Stimulated activated CD4-positive, alpha-beta T cell treated with anti-CD3 and anti-CD28 coated beads, Interleukin-2, amount 100 ng/mL, for 4 hours (primary cell): ENCODE measurements around the gene HOXC10.

Experiments used
- DNase-seq: peaks from one replicate; pipeline ENCODE4 v3.0.0-alpha.2; 2020; ENCODE audit warnings: low read depth

Gene HOXC10

GRCh38 chr12:53984901-53985691, at the start of gene HOXC10:
Gene HOXC10, plus strand, starts transcription at chr12:53985146. Its CDS starts 114 bp downstream, at chr12:53985260.
- peak; percentile 75 for DNase-seq

DNA sequence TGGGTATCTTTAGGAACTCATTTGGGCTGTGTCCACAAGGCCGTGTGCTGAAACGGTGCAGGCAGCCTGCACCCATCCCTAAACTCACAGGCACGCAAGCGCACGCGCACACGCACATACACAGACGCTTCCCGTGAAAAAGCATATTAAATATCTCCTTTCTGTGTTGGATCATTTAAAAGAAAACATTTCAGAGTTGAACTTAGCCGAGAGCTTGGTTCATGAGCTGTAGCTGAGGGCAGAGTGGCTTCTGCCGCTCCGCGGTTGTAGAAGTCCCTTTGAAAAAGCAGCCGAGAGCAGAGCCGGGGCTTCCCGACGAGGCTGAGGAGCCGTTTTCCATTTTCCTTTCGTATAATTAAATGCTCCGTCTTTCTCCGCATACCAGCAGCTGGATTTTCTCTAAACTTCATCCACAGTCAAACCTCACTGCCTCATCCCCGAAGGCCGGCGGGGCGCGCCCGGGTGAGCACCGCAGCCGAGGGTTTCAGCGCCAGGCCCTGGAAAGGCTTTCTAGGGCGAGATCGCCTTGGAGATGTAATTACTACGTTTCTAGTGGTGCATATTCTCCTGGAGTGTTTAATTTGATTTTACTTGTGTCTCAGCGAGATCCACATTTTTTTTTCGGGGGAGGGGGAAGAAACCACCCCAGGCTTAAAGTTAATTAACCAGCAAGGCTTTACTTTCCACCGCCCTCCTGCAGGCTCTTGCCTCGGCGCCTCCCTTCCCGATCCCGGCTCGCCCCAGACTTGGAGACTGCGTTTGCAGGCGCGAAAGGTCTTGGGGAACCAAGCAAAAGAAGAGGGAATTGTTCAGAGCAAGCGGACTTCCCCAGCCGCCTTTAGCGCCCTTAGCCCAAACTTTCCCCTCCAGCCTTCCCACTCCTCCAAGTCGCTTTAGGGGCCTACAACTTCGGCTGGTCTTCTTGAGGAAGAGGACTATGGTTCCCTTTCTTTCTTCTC, 49.3 kb upstream of the HOXC10 start:
- no peak for DNase-seq

DNA sequence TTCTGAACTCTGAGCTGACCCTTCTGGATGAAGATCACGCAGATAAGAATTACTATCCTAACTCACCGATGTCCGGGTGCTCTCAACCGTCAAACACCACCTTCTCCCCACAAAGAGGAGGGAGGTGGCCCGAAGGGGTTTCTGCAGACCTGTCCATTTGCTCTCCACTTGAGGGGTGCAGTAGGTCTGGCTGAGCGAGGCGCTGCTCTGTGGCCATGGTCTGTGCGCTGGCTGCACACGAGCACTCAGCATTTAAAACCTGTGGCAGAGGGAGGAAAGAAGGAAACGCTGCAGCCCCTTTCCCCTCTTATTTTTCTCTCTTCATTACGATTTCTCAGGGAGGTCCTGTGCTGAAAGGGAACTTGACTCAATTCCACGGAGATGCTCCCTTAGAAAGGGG, 47.8 kb upstream of the HOXC10 start:
- no peak for DNase-seq

GRCh38 chr12:53937596-53938325, 47.2 kb upstream of the HOXC10 start:
- DNase-seq: no peak

GRCh38 chr12:53938326-53939140, 46.4 kb upstream of the HOXC10 start, which contains the start of gene HOXC13:
Gene HOXC13, plus strand, starts transcription at chr12:53938831. Its CDS starts 76 bp downstream, at chr12:53938907.
- DNase-seq: peak; percentile 22

- DNase-seq: no peak
Observed at GRCh38 chr12:53939141-53940108, 45.5 kb upstream of the HOXC10 start.

DNA sequence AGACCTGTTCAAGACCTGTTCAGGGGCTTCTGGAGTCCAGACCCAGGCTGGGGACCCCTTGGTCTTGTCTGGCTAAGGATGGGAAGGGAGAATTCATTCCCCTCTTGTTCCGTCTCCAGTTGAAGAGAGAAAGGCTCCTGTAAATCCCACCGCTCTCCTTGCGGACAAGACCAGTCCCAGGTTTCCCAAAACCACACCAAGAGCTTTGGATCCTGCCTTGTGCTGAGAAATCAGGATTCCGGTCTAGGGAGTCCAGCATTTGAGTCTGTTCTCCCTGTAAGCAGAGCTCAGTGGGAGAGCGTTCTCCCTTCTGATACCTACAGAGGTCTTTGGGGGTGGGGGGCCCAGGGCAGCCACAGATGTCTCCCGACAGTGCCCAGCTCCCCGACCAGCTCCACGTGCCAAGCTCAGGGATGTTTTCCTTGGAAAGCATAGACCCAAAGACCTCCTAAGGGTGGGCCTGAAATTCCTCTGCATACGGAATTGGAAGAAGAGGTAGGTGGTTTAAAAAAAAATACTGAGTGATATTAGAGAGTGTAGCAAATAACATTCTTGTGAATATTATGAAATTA, 44.4 kb upstream of the HOXC10 start:
- no peak for DNase-seq

DNA sequence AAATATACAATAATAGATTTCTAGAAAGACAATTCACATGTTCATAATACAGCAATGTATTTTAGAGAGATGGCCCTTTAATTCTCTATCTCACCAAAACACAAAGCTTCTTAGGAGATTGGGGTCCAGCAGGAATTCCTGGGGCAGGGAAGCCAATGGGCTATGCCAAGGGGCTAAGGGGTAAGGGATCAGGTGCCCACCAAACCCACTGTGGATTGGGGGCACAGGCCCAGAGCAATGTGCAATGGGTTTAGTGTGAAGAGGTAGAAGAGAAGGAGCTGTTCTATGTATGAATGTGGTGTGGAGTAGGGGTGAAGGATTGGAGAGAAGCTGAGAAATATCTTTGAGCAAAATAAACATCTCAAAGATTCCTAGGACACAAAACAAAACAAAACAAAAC, 43.8 kb upstream of the HOXC10 start:
- no peak for DNase-seq

DNA sequence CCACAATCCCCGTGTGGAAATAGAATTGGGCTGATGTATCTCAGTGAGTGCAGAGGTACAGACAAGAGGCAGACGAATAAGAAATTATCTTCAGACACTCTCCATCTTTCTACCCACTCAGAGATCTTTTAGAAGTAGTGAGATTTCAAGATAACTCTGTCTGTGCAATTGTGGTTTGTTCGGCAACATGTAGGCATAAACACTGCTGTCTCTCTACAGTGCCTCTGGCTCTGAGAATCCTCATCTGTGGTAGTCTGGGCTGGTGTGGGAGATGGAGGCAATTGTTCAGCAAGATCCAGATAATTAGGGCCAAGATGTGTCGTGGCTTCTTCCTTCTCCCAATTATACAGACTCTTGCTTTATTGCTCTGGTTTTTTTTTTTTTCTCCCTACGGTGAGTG, 43.2 kb upstream of the HOXC10 start:
- no peak for DNase-seq

- DNase-seq: no peak
Observed at GRCh38 chr12:53942467-53942997, 42.4 kb upstream of the HOXC10 start.

- no peak for DNase-seq
Observed at GRCh38 chr12:53944209-53944608, 40.7 kb upstream of the HOXC10 start.

- DNase-seq: no peak
Observed at GRCh38 chr12:53944907-53945847, 39.8 kb upstream of the HOXC10 start.

- no peak for DNase-seq
Observed at GRCh38 chr12:53947743-53948142, 37.2 kb upstream of the HOXC10 start.

DNA sequence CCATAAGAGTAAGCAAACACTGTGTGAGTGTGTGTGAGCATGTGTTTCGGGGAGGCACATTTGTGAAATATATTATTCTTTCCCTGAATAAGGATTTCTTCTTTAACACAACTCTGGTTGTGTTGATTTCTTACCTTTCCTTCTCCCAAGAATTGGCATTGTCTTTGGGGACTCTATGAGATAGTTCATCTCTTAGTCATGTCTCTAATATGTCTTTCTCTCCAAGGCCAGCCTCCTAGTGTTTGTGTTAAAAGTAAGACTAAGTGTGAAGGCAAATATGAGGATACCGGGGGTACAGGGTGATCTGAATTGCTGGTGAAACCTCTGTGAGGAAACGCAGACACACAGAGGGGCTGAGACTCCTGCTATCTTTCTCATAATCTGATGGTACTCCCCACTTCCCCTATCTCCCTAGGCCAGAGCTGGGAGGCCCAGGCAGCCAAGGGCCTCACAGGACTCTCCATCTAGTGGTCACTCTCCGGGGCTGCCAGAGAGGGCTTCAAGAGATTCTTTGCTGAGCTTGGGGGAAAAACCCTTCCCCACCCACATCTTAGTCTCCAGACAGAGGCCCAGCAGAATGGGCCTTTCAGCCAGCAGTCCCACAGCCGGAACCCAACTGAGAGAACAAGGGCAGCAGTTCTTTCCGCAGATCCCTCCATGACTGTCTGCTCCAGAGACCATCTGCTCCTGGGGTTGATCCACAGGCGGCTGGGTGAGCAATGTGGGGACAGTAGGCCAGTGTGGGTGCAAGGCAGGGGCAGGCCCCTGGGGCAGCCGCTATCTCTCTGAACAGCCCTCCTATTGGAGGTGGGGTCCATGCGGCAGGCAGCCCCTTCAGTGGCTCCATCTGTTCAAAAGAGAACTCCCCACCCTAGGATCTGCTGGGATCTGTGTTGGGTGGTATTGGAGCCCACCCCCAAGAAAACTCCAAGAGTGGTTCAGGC, 36.0 kb upstream of the HOXC10 start:
- no peak for DNase-seq

GRCh38 chr12:53949631-53950436, 35.1 kb upstream of the HOXC10 start:
- DNase-seq: no peak

DNA sequence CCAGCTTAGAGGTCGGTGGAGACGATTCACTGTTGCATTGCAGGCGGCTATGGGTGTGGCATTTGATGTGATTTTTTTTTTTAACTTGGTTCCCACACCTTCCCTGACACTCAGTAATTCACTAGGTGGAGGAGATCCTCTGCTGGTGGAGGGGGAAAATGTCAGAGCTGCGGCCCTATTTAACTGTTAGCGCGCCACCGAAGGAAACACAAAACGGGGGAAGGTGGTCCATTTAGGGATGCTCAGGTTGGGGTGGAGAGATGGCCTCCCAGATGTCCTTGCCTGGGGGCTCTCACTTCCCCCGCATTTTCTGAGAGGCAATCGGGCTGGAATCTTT, 34.5 kb upstream of the HOXC10 start:
- no peak for DNase-seq
